ENCODE results near the gene PTDSS2. TPM values are rescaled to one million over a fixed set of nuclear protein-coding genes. Genes with fewer than 3 reads are reported as not detected.

The PTDSS2 gene
- total and polyA plus RNA-seq, 9 of the 15 experiments (the other 6 are each of a cell fraction or from before 2014, with no cell fraction given), result 0.45 to 53.9 (median 17.2) TPM

Small RNA genes lying within 50 kb of the gene (small RNA-seq; reads per million reads assigned to genes)
- gene RN7SL838P, result not detected

Other genes starting within 250 kb of the PTDSS2 start
Only the 7 nearest of the 26 such genes appear.
- gene B4GALNT4, start 80.8 kb upstream of the PTDSS2 start, total RNA-seq (2014; rRNA removed), result 22.7 and 26.2 TPM in 2 replicates
- gene B4GALNT4, start 80.8 kb upstream of the PTDSS2 start, total RNA-seq (2014; rRNA removed; fragmentation: Illumina TruSeq; extraction: Trizol), result 2.1 and 2.5 TPM in 2 replicates
- 7.6 and 9.7 TPM in 2 replicates for gene B4GALNT4, start 80.8 kb upstream of the PTDSS2 start, total RNA-seq (2015; rRNA removed; fragmentation: Illumina TruSeq; extraction: Trizol)
- gene B4GALNT4, start 80.8 kb upstream of the PTDSS2 start, total RNA-seq (2021), result 33.6 and 37.1 TPM in 2 replicates
- gene B4GALNT4, start 80.8 kb upstream of the PTDSS2 start, polyA plus RNA-seq (2011; rRNA removed), result 14.0 and 22.7 TPM in 2 replicates
- 4.5 and 10.9 TPM in 2 replicates for gene B4GALNT4, start 80.8 kb upstream of the PTDSS2 start, polyA plus RNA-seq (2014; fragmentation: Illumina TruSeq; extraction: Trizol)
- gene B4GALNT4, start 80.8 kb upstream of the PTDSS2 start, polyA plus RNA-seq (2014; fragmentation: Nextera tagmentation; extraction: Ambion mirVana), result under 1 TPM in 1 of 2 experiments, not detected in 1; 0.20 TPM
- gene B4GALNT4, start 80.8 kb upstream of the PTDSS2 start, polyA plus RNA-seq (2014; rRNA removed), result 30.0 and 32.0 TPM in 2 replicates
- 99.7 and 122 TPM in 2 replicates for gene PKP3, start 56.1 kb upstream of the PTDSS2 start, total RNA-seq (2014; rRNA removed)
- 11.2 and 14.9 TPM in 2 replicates for gene PKP3, start 56.1 kb upstream of the PTDSS2 start, total RNA-seq (2014; rRNA removed; fragmentation: Illumina TruSeq; extraction: Trizol)
- gene PKP3, start 56.1 kb upstream of the PTDSS2 start, total RNA-seq (2015; rRNA removed; fragmentation: Illumina TruSeq; extraction: Trizol), result 30.7 and 36.6 TPM in 2 replicates
- 102 and 110 TPM in 2 replicates for gene PKP3, start 56.1 kb upstream of the PTDSS2 start, total RNA-seq (2021)
- 45.4 and 47.8 TPM in 2 replicates for gene PKP3, start 56.1 kb upstream of the PTDSS2 start, polyA plus RNA-seq (2011; rRNA removed)
- 26.9 and 39.7 TPM in 2 replicates for gene PKP3, start 56.1 kb upstream of the PTDSS2 start, polyA plus RNA-seq (2014; fragmentation: Illumina TruSeq; extraction: Trizol)
- gene PKP3, start 56.1 kb upstream of the PTDSS2 start, polyA plus RNA-seq (2014; fragmentation: Nextera tagmentation; extraction: Ambion mirVana), result under 1 TPM; 0.11 to 0.45 TPM
- gene PKP3, start 56.1 kb upstream of the PTDSS2 start, polyA plus RNA-seq (2014; rRNA removed), result 73.9 and 78.9 TPM in 2 replicates
- gene SIGIRR, start 35.3 kb upstream of the PTDSS2 start, total RNA-seq (2014; rRNA removed), result 109 and 114 TPM in 2 replicates
- 6.0 and 7.2 TPM in 2 replicates for gene SIGIRR, start 35.3 kb upstream of the PTDSS2 start, total RNA-seq (2014; rRNA removed; fragmentation: Illumina TruSeq; extraction: Trizol)
- 50.6 and 51.6 TPM in 2 replicates for gene SIGIRR, start 35.3 kb upstream of the PTDSS2 start, total RNA-seq (2015; rRNA removed; fragmentation: Illumina TruSeq; extraction: Trizol)
- 83.1 and 93.8 TPM in 2 replicates for gene SIGIRR, start 35.3 kb upstream of the PTDSS2 start, total RNA-seq (2021)
- gene SIGIRR, start 35.3 kb upstream of the PTDSS2 start, polyA plus RNA-seq (2011; rRNA removed), result 22.5 and 25.0 TPM in 2 replicates
- 14.8 and 46.2 TPM in 2 replicates for gene SIGIRR, start 35.3 kb upstream of the PTDSS2 start, polyA plus RNA-seq (2014; fragmentation: Illumina TruSeq; extraction: Trizol)
- gene SIGIRR, start 35.3 kb upstream of the PTDSS2 start, polyA plus RNA-seq (2014; fragmentation: Nextera tagmentation; extraction: Ambion mirVana), result 10 to 100 TPM in 1 of 2 experiments, 1 to 10 TPM in 1; 6.3 to 13.3 TPM
- gene SIGIRR, start 35.3 kb upstream of the PTDSS2 start, polyA plus RNA-seq (2014; rRNA removed), result 92.4 and 133 TPM in 2 replicates
- gene ANO9, start 8.3 kb upstream of the PTDSS2 start, total RNA-seq (2014; rRNA removed), result 4.9 and 5.1 TPM in 2 replicates
- 1.0 and 1.1 TPM in 2 replicates for gene ANO9, start 8.3 kb upstream of the PTDSS2 start, total RNA-seq (2014; rRNA removed; fragmentation: Illumina TruSeq; extraction: Trizol)
- gene ANO9, start 8.3 kb upstream of the PTDSS2 start, total RNA-seq (2015; rRNA removed; fragmentation: Illumina TruSeq; extraction: Trizol), result 3.8 TPM in 2 replicates
- gene ANO9, start 8.3 kb upstream of the PTDSS2 start, total RNA-seq (2021), result 9.3 and 14.5 TPM in 2 replicates
- gene ANO9, start 8.3 kb upstream of the PTDSS2 start, polyA plus RNA-seq (2011; rRNA removed), result 5.4 and 19.1 TPM in 2 replicates
- gene ANO9, start 8.3 kb upstream of the PTDSS2 start, polyA plus RNA-seq (2014; fragmentation: Illumina TruSeq; extraction: Trizol), result 4.5 and 5.5 TPM in 2 replicates
- gene ANO9, start 8.3 kb upstream of the PTDSS2 start, polyA plus RNA-seq (2014; fragmentation: Nextera tagmentation; extraction: Ambion mirVana), result under 1 TPM; 0.20 to 0.27 TPM
- gene ANO9, start 8.3 kb upstream of the PTDSS2 start, polyA plus RNA-seq (2014; rRNA removed), result 10.7 and 10.8 TPM in 2 replicates
- gene RNH1, start 57.0 kb downstream of the PTDSS2 start, total RNA-seq (2014; rRNA removed), result 159 and 178 TPM in 2 replicates
- 12.9 and 20.3 TPM in 2 replicates for gene RNH1, start 57.0 kb downstream of the PTDSS2 start, total RNA-seq (2014; rRNA removed; fragmentation: Illumina TruSeq; extraction: Trizol)
- 97.2 and 102 TPM in 2 replicates for gene RNH1, start 57.0 kb downstream of the PTDSS2 start, total RNA-seq (2015; rRNA removed; fragmentation: Illumina TruSeq; extraction: Trizol)
- gene RNH1, start 57.0 kb downstream of the PTDSS2 start, total RNA-seq (2021), result 160 and 164 TPM in 2 replicates
- 38.5 and 71.1 TPM in 2 replicates for gene RNH1, start 57.0 kb downstream of the PTDSS2 start, polyA plus RNA-seq (2011; rRNA removed)
- 44.3 and 107 TPM in 2 replicates for gene RNH1, start 57.0 kb downstream of the PTDSS2 start, polyA plus RNA-seq (2014; fragmentation: Illumina TruSeq; extraction: Trizol)
- gene RNH1, start 57.0 kb downstream of the PTDSS2 start, polyA plus RNA-seq (2014; fragmentation: Nextera tagmentation; extraction: Ambion mirVana), result 10 to 100 TPM in 1 of 2 experiments, 1 to 10 TPM in 1; 2.5 to 11.8 TPM
- 104 and 114 TPM in 2 replicates for gene RNH1, start 57.0 kb downstream of the PTDSS2 start, polyA plus RNA-seq (2014; rRNA removed)
- 73.5 and 75.9 TPM in 2 replicates for gene HRAS, start 85.3 kb downstream of the PTDSS2 start, total RNA-seq (2014; rRNA removed)
- 11.3 and 16.8 TPM in 2 replicates for gene HRAS, start 85.3 kb downstream of the PTDSS2 start, total RNA-seq (2014; rRNA removed; fragmentation: Illumina TruSeq; extraction: Trizol)
- gene HRAS, start 85.3 kb downstream of the PTDSS2 start, total RNA-seq (2015; rRNA removed; fragmentation: Illumina TruSeq; extraction: Trizol), result 41.3 and 43.3 TPM in 2 replicates
- 64.9 and 68.5 TPM in 2 replicates for gene HRAS, start 85.3 kb downstream of the PTDSS2 start, total RNA-seq (2021)
- gene HRAS, start 85.3 kb downstream of the PTDSS2 start, polyA plus RNA-seq (2011; rRNA removed), result 29.6 and 34.9 TPM in 2 replicates
- gene HRAS, start 85.3 kb downstream of the PTDSS2 start, polyA plus RNA-seq (2014; fragmentation: Illumina TruSeq; extraction: Trizol), result 28.0 and 46.2 TPM in 2 replicates
- 1 to 10 TPM; 2.8 to 5.8 TPM for gene HRAS, start 85.3 kb downstream of the PTDSS2 start, polyA plus RNA-seq (2014; fragmentation: Nextera tagmentation; extraction: Ambion mirVana)
- gene HRAS, start 85.3 kb downstream of the PTDSS2 start, polyA plus RNA-seq (2014; rRNA removed), result 52.0 and 61.3 TPM in 2 replicates
- 1.5 and 1.6 TPM in 2 replicates for gene LRRC56, start 87.2 kb downstream of the PTDSS2 start, total RNA-seq (2014; rRNA removed)
- gene LRRC56, start 87.2 kb downstream of the PTDSS2 start, total RNA-seq (2014; rRNA removed; fragmentation: Illumina TruSeq; extraction: Trizol), result 0.13 and 0.22 TPM in 2 replicates
- 1.0 and 1.3 TPM in 2 replicates for gene LRRC56, start 87.2 kb downstream of the PTDSS2 start, total RNA-seq (2015; rRNA removed; fragmentation: Illumina TruSeq; extraction: Trizol)
- gene LRRC56, start 87.2 kb downstream of the PTDSS2 start, total RNA-seq (2021), result 3.4 and 4.5 TPM in 2 replicates
- gene LRRC56, start 87.2 kb downstream of the PTDSS2 start, polyA plus RNA-seq (2011; rRNA removed), result 1.0 and 1.6 TPM in 2 replicates
- 0.61 and 1.4 TPM in 2 replicates for gene LRRC56, start 87.2 kb downstream of the PTDSS2 start, polyA plus RNA-seq (2014; fragmentation: Illumina TruSeq; extraction: Trizol)
- under 1 TPM in 1 of 2 experiments, not detected in 1; 0.03 TPM for gene LRRC56, start 87.2 kb downstream of the PTDSS2 start, polyA plus RNA-seq (2014; fragmentation: Nextera tagmentation; extraction: Ambion mirVana)
- 3.6 and 4.3 TPM in 2 replicates for gene LRRC56, start 87.2 kb downstream of the PTDSS2 start, polyA plus RNA-seq (2014; rRNA removed)